SH-SY5Y (cell line): ENCODE measurements around the gene INS.

Experiments used
- GATA2 ChIP-seq: IDR thresholded peaks from 2 replicates; pipeline ENCODE4 v1.6.1; 2011; ENCODE audit warnings: mild to moderate bottlenecking, low read depth, low read length
- GATA3 ChIP-seq: IDR thresholded peaks from 2 replicates; pipeline ENCODE4 v1.6.1; 2011; ENCODE audit warnings: low read depth, mild to moderate bottlenecking, low read length, moderate library complexity

Gene INS

GRCh38 chr11:2190657-2191471 is 29.9 kb upstream of the INS start:
- TF ChIP-seq GATA2 (peak; percentile 95), GATA3 (no peak; the same call in 1 of the 2 replicates)

- TF ChIP-seq GATA2: no peak
- no peak for TF ChIP-seq GATA3
Measured at GRCh38 chr11:2189938-2190656, 29.1 kb upstream of the INS start.

GRCh38 chr11:2188745-2189144 is 27.7 kb upstream of the INS start:
- TF ChIP-seq GATA3: no peak
- no peak for TF ChIP-seq GATA2

- TF ChIP-seq GATA2: no peak
- no peak for TF ChIP-seq GATA3
Measured at GRCh38 chr11:2187280-2187707, 26.3 kb upstream of the INS start.

DNA sequence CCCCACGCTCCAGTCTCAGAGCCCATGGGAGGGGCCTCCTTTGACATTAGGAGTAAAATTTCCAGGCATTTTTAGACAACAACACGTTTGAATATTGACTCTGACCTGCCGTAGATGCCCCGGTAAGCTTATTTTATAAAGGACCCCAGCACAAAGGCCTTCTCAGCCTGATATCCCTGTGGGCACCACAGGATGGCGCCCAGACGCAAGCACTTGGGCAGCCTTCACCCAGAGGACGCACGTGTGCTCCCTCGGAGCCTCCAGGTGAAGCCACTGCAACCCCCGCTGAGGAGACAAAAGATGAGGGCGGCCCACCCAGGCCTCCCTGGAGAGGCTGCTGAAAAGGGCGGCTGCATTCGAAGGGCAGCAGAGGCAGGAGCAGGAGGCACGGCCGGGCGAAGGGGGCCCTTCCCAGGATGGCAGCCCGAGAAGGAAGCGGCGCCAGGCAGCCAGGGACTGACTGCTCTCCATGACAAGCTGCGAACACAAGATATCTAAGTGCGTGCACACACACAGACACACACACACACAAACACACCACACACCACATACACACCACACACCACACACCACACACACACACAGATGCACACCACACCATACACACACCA is 25.8 kb upstream of the INS start:
- TF ChIP-seq GATA2: no peak
- no peak for TF ChIP-seq GATA3

DNA sequence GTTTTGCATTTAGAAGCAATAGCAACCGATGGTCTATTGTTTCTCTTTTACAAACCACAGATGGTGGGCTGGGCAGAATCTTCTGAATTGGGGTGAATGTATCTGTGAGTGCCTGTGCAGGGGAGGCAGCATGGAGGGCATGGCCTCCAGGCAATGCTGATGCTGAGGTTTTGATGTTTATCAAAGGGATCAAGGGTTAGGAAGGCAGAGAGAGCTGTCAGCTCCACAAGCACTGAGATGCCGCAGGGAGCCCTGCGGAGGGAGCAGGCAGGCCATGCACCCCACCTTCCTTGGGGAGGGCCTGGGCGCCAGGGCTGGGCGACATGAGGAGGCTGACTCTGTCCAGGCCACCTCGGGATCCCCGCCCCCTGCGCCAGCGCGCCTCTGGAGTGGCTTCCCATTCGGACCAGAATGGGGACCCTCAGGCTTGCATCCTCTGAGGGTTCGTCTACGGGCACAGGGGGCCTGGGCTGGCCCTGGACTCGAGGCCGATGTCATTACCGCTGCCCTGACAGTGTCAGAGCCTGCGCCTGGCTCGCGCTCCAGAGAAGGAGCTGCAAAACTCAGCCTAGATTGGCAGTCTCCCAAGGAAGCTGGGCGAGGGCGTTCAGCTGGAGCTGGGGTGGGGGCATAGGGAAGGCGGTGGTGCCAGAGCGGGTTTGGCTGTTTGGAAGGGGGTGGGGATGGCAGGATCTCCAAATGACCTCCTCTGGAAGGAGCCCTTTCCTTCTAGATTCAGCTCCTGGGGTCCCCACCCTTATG is 24.5 kb upstream of the INS start:
- TF ChIP-seq GATA2 (peak; percentile 90), GATA3 (no peak)

- TF ChIP-seq GATA2 (no peak), GATA3 (no peak)
Measured at GRCh38 chr11:2182692-2183474, 21.9 kb upstream of the INS start.

DNA sequence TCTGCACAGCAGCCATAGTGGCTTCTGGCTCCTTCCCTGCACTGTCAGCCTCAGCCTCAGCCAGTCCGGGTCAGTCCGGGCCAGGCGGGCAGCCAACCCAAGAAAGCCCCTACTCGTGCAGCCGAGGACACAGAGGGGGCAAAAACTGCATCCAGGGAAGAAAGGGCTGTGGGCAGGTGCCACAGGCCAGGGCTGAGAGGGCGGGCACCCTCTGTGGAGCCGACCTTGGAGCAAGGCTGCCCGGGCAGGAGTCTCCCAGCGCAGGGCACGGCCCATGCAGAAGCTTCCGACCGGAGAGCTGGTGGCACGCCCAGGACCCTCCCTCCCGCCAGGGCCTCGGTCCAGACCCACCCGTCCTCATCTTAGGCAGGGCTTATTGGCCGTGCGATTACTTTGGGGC is 21.1 kb upstream of the INS start:
- TF ChIP-seq GATA2 (no peak), GATA3 (no peak)

DNA sequence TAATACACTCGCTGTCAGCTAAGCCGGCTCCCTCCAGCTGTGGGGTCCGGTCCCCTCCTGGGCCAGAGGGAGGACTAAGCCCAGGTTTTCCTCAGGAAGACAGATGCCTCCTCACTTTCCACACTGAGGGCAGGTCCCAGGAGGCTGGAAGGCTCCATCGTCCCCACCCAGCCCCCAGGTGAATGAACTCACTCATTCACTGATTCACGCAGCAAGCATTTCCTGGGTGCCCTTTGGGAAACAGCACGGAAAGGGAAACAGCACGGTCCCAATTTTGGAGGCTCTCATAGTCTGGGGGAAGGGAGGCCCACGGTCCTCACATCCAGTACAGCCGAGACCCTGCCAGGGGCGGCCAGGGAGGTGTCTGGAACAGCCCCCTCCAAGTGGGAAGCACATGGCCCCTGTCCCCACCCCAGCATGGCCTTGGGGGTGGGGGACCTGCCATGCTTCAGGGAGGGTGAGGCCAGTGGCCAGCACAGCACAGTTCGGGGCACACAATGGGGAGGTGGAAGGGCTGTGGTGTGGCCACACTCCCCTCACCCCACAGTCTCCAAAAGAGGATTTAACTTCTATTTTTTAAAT is 19.9 kb upstream of the INS start:
- TF ChIP-seq GATA2 (no peak), GATA3 (no peak)

DNA sequence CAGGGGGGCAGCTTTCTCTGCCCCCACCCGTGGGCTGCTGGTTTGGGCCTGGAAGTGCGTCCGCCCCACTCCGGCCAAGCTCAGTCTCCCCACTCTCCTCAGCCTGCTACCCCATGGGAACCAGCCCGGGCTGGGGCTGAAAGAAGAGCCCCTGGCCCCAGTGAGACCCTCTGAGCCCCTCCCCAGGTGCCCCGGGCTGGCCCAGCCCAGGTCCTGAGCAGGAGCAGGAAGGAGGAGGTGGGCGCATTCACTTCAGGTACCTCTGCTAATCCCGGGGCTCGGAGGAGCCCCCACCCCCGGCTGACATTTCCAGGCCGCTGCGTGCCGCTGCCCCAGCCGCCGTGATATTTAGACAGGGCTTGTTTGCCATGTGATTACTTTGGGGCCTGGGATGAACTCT is 19.3 kb upstream of the INS start:
- TF ChIP-seq GATA2 (no peak), GATA3 (no peak)

GRCh38 chr11:2179516-2179915 is 18.5 kb upstream of the INS start:
- TF ChIP-seq GATA3 (no peak), GATA2 (no peak)

- TF ChIP-seq GATA2 (no peak), GATA3 (no peak)
Measured at GRCh38 chr11:2178906-2179494, 18.0 kb upstream of the INS start.

- TF ChIP-seq GATA2 (no peak), GATA3 (no peak)
Measured at GRCh38 chr11:2177076-2177475, 16.1 kb upstream of the INS start.
